ENCODE results near the gene STAP1.

The STAP1 gene

DNA sequence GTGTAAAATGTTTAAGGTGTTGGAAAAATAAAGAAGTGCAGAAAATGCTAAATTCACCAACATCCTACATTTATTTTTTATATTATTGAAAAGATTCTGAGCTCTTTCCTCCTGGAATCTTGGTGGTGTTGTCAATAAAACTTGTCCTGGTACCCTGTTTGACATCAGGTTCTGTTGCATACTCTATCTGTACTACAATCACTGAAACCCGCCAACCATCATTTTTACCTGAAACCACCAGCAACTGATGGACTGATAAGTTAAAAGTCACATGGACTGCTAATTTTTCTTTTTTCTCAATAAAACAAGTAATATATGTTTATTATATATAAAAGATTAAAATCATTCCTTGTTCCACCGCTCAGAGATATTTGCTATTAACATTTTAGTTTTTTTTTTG lies 23.4 kb downstream of the STAP1 start:
- in situ Hi-C loops (cut with HindIII; ENCODE audit: low sequenced_read_pairs) = no loop called here
- TF ChIP-seq CTCF (IDR thresholded peaks at IDR 0.05; ENCODE audit: low read depth, low read length) = no peak
- no peak overlapping the region for H3K4me3 ChIP-seq (ENCODE audit: low read depth, low read length)
- DNase-seq (ENCODE audit: low read depth, low spot score) = no peak

DNA sequence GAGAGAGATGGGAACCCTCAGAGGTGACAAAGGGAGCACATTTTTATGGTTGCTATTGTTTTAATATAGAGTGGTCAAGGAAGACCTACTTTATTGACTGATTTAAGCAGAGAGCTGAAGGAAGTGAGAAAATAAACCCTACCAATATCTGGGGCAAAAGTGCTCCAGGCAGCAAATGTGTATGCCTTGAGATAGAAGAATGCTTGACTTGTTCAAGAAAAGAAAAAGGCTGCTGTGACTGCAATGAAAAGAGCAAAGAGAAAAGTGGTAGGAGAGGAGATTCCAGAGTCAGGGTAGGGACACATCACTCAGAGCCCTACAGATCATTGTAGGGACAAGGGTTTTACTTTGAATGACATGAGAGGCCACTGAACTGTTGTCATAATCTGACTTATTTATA lies 26.0 kb downstream of the STAP1 start:
- in situ Hi-C loops (cut with HindIII; ENCODE audit: low sequenced_read_pairs) = no loop called here
- no peak for TF ChIP-seq CTCF (IDR thresholded peaks at IDR 0.05; ENCODE audit: low read depth, low read length)
- DNase-seq (ENCODE audit: low read depth, low spot score) = no peak
- no peak overlapping the region for H3K4me3 ChIP-seq (ENCODE audit: low read depth, low read length)

- in situ Hi-C loops (cut with HindIII; ENCODE audit: low sequenced_read_pairs) = no loop called here
- no peak for DNase-seq (ENCODE audit: low read depth, low spot score)
- TF ChIP-seq CTCF (IDR thresholded peaks at IDR 0.05; ENCODE audit: low read depth, low read length) = no peak
- no peak overlapping the region for H3K4me3 ChIP-seq (ENCODE audit: low read depth, low read length)
Observed at GRCh38 chr4:67587156-67587555, 28.6 kb downstream of the STAP1 start.

DNA sequence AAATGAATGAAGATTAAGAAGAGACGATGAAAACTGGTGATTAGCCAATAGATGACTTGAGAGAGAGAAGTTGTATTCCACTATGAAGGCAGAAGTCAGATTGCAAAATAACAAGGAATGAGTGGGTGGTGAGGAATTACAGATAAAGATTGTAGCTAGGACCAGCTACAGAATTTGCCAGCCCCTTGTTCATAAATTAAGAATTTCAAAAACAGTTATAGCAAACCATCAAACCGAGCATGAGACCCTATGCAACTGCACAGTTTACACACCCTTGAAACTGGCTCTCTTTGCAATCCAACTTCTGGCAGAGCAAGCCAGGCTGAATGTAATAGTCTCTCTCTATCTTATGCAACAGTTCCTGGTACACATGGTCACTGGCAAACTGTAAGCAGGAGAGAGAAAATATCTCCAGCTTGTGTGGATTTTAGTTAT lies 35.2 kb downstream of the STAP1 start:
- no peak overlapping the region for H3K4me3 ChIP-seq (ENCODE audit: low read depth, low read length)
- no peak for TF ChIP-seq CTCF (IDR thresholded peaks at IDR 0.05; ENCODE audit: low read depth, low read length)
- DNase-seq (ENCODE audit: low read depth, low spot score) = no peak
- in situ Hi-C loops (cut with HindIII; ENCODE audit: low sequenced_read_pairs) = no loop called here

- in situ Hi-C loops (cut with HindIII; ENCODE audit: low sequenced_read_pairs) = no loop called here
- H3K4me3 ChIP-seq (ENCODE audit: low read depth, low read length) = no peak overlapping the region
- no peak for TF ChIP-seq CTCF (IDR thresholded peaks at IDR 0.05; ENCODE audit: low read depth, low read length)
- DNase-seq (ENCODE audit: low read depth, low spot score) = no peak
Observed at GRCh38 chr4:67603310-67604028, 44.9 kb downstream of the STAP1 start.

DNA sequence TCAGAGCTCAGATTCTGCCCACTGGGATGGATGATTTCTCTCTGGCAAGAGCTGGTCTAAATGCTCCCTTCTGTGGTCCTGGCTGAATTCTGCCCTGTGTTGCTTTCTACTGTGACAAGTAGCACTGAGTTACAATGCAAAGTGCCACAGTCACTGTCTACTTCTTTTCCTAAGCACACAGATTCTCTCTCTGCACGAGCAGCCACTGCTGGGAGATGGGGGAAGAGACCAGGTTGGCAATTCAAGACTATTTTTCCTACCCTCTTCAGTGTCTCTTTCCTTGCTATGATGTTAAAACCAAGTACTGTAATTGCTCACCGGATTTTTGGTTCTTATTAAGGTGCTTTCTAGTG lies 45.5 kb downstream of the STAP1 start:
- no peak overlapping the region for H3K4me3 ChIP-seq (ENCODE audit: low read depth, low read length)
- in situ Hi-C loops (cut with HindIII; ENCODE audit: low sequenced_read_pairs) = no loop called here
- no peak for DNase-seq (ENCODE audit: low read depth, low spot score)
- no peak for TF ChIP-seq CTCF (IDR thresholded peaks at IDR 0.05; ENCODE audit: low read depth, low read length)
